SK-N-SH (cell line): ENCODE measurements around the gene THSD4. TPM values are rescaled to one million over a fixed set of nuclear protein-coding genes. Genes with fewer than 3 reads are reported as not detected.

Source experiments
- CTCF ChIA-PET: fragments of 300-600, 350-600 bp; formaldehyde crosslinking; extraction: SDS; loops from one replicate; lab custom pipeline; 2021; lab: Yijun Ruan, JAX
- POLR2A ChIA-PET: fragments of 350-600 bp; sonication (Branson Sonifier 250); formaldehyde crosslinking; extraction: SDS; loops from one replicate; lab custom pipeline; 2020; ENCODE audit warnings: antibody characterized with exemption, inconsistent platforms; lab: Yijun Ruan, JAX
- DNase-seq: peaks from one replicate; pipeline ENCODE4 v3.0.0; 2012
- H2AFZ ChIP-seq: fragments of 200-600 bp; sonication (generic); 2 replicates; pipeline ENCODE4 v1.8.1; 2016; ENCODE audit warnings: antibody characterized with exemption, mild to moderate bottlenecking, low read depth
- H3F3A ChIP-seq: fragments of 200-600 bp; sonication (generic); replicated peaks from 2 replicates; pipeline ENCODE3; 2016; ENCODE audit warnings: antibody characterized with exemption, mild to moderate bottlenecking; ENCODE audit not compliant: insufficient read depth
- H3K27ac ChIP-seq, 2 experiments: fragments of 200-500 bp in 1 of 2; fragments of 200-600 bp in 1 of 2; sonication (Bioruptor generic) in 1 of 2; sonication (generic), shearing (Covaris generic) in 1 of 2; 2 replicates each; pipeline versions ENCODE4 v1.5.1 to v1.6.1; 2014 to 2016; ENCODE audit warnings: low read depth in 2 of 2, inconsistent platforms in 1 of 2, low read length in 1 of 2, mild to moderate bottlenecking in 1 of 2, mixed read lengths in 1 of 2
- H3K27me3 ChIP-seq: fragments of 200-600 bp; sonication (generic), shearing (Covaris generic); 2 replicates; pipeline ENCODE4 v1.6.1; 2016; ENCODE audit warnings: mixed run types; ENCODE audit not compliant: insufficient read depth
- H3K36me3 ChIP-seq, 2 experiments: fragments of 200-500 bp in 1 of 2; fragments of 200-600 bp in 1 of 2; sonication (Bioruptor generic) in 1 of 2; sonication (generic) in 1 of 2; replicated peaks in 1 of 2; 2 replicates each; pipeline versions ENCODE3 to v1.5.1; 2014 to 2016; ENCODE audit warnings: low read length in 1 of 2, mild to moderate bottlenecking in 1 of 2; ENCODE audit not compliant: insufficient read depth in 2 of 2, control insufficient read depth in 1 of 2
- H3K4me1 ChIP-seq, 2 experiments: fragments of 200-500 bp in 1 of 2; fragments of 200-600 bp in 1 of 2; sonication (Bioruptor generic) in 1 of 2; sonication (generic), shearing (Covaris generic) in 1 of 2; 2 replicates each; pipeline versions ENCODE4 v1.5.1 to v1.6.1; 2014 to 2016; ENCODE audit warnings: low read depth in 1 of 2, low read length in 1 of 2, mixed run types in 1 of 2; ENCODE audit not compliant: insufficient read depth in 2 of 2, control insufficient read depth in 1 of 2
- H3K4me2 ChIP-seq: fragments of 200-600 bp; sonication (generic), shearing (Covaris generic); 2 replicates; pipeline ENCODE4 v1.6.1; 2017; ENCODE audit warnings: mixed run types
- H3K4me3 ChIP-seq, 2 experiments: fragments of 200-500 bp in 1 of 2; fragments of 200-600 bp in 1 of 2; sonication (Bioruptor generic) in 1 of 2; sonication (generic), shearing (Covaris generic) in 1 of 2; 2 replicates each; pipeline versions ENCODE4 v1.5.1 to v1.8.1; 2014 to 2016; ENCODE audit warnings: low read depth in 2 of 2, inconsistent platforms in 1 of 2, low read length in 1 of 2, mild to moderate bottlenecking in 1 of 2, mixed read lengths in 1 of 2, moderate library complexity in 1 of 2
- H3K79me2 ChIP-seq: fragments of 200-600 bp; sonication (generic); 2 replicates; pipeline ENCODE4 v1.8.1; 2017; ENCODE audit warnings: mild to moderate bottlenecking; ENCODE audit not compliant: insufficient read depth
- H3K9ac ChIP-seq: fragments of 200-600 bp; sonication (generic); 2 replicates; pipeline ENCODE4 v1.6.1; 2017; ENCODE audit warnings: mixed run types
- H3K9me2 ChIP-seq: fragments of 200-600 bp; sonication (generic); 2 replicates; pipeline ENCODE4 v1.6.1; 2017; ENCODE audit warnings: mixed run types
- H3K9me3 ChIP-seq: fragments of 200-600 bp; sonication (generic); 2 replicates; pipeline ENCODE4 v1.6.1; 2017; ENCODE audit warnings: mixed run types, mild to moderate bottlenecking, moderate library complexity
- H4K20me1 ChIP-seq: fragments of 200-600 bp; sonication (generic); 2 replicates; pipeline ENCODE4 v1.6.1; 2017; ENCODE audit warnings: mild to moderate bottlenecking, mixed run types; ENCODE audit not compliant: insufficient read depth
- CTCF ChIP-seq: fragments of 200-600 bp; sonication (generic); IDR thresholded peaks from 2 replicates; pipeline ENCODE4 v1.6.1; 2017; ENCODE audit warnings: antibody characterized with exemption, mild to moderate bottlenecking, moderate library complexity
- ELF1 ChIP-seq: IDR thresholded peaks from 2 replicates; pipeline ENCODE4 v1.4.0; 2012
- EZH2phosphoT487 ChIP-seq: fragments of 200-600 bp; sonication (generic); IDR thresholded peaks from 2 replicates; pipeline ENCODE4 v1.6.1; 2017; ENCODE audit warnings: low read depth, mixed run types, mild to moderate bottlenecking, antibody characterized with exemption, moderate library complexity, borderline replicate concordance
- GABPA ChIP-seq: IDR thresholded peaks from 2 replicates; pipeline ENCODE4 v1.4.0; 2012; ENCODE audit warnings: low read depth, mild to moderate bottlenecking
- NRF1 ChIP-seq: IDR thresholded peaks from 2 replicates; pipeline ENCODE4 v1.6.1; 2012; ENCODE audit warnings: low read depth, mild to moderate bottlenecking, low read length
- RCOR1 ChIP-seq: fragments of 150-350 bp; IDR thresholded peaks from 2 replicates; pipeline ENCODE4 v1.6.1; 2017; ENCODE audit warnings: antibody characterized with exemption, low read length
- REST ChIP-seq: IDR thresholded peaks from 2 replicates; pipeline ENCODE4 v1.6.1; 2012; ENCODE audit warnings: mild to moderate bottlenecking, low read depth, low read length, moderate library complexity
- RFX5 ChIP-seq: IDR thresholded peaks from 2 replicates; pipeline ENCODE4 v1.6.1; 2012; ENCODE audit warnings: mild to moderate bottlenecking, improper control_type of control experiment, low read length
- SIN3A ChIP-seq: IDR thresholded peaks from 2 replicates; pipeline ENCODE4 v1.6.1; 2012; ENCODE audit warnings: low read depth, mild to moderate bottlenecking, low read length, moderate library complexity, borderline replicate concordance
- YY1 ChIP-seq: IDR thresholded peaks from 2 replicates; pipeline ENCODE4 v1.4.0; 2012; ENCODE audit warnings: low read depth, mild to moderate bottlenecking
- WGBS: methylation state at CpG from one replicate; pipeline ENCODE4 v1.1.6; 2017; ENCODE audit warnings: low lambda C conversion rate; 5-methylcytosine and 5-hydroxymethylcytosine counted together
- polyA plus RNA-seq, 3 experiments: library from polyadenylated mRNA; depleted of rRNA; stranded (reverse); fragments of >200 nt; gene quantifications; 2 replicates each; pipeline ENCODE4 v1.2.3, GENCODE V29; 2012

THSD4 gene
- polyA plus RNA-seq, 1 of the 3 experiments (the other 2 are of a cell fraction): 79.1 TPM

GRCh38 chr15:71392861-71393283 lies 277.6 kb downstream of the THSD4 start:
- POLR2A ChIA-PET: no interaction called here
- Histone ChIP-seq H3K9me2 (no peaks in the 10 kb centered on the region), H3K9ac (no peak overlapping the region), H3K27ac (no peak overlapping the region), H3K36me3 (no peaks in the 10 kb centered on the region), H3F3A (no peaks in the 10 kb centered on the region), H4K20me1 (no peaks in the 10 kb centered on the region), H3K4me1 (peaks cover 0 to under 1% of the 10 kb centered on the region in 2 experiments; a peak in 1 of 4 replicates), H3K9me3 (no peaks in the 10 kb centered on the region), H3K79me2 (no peaks in the 10 kb centered on the region; the same call in 1 of the 2 replicates), H3K27me3 (no peaks in the 10 kb centered on the region), H3K4me3 (no peak overlapping the region), H3K4me2 (no peak overlapping the region), H2AFZ (no peak overlapping the region)
- no peak for DNase-seq
- CTCF ChIA-PET: interaction anchor here (0.9 to 5.7 kb wide), 4 partner anchors 47 to 763 kb away, joined by 3 to 21 read pairs (median 4); no protein-coding TSS in a partner anchor
- TF ChIP-seq CTCF: no peak
- no peak for TF ChIP-seq RFX5
- TF ChIP-seq NRF1: no peak
- no peak for TF ChIP-seq YY1
- no peak for TF ChIP-seq REST
- TF ChIP-seq GABPA: no peak
- 97% methylated on average over 11 of the region's 11 CpGs for WGBS

GRCh38 chr15:71393383-71393782 lies 278.1 kb downstream of the THSD4 start:
- Histone ChIP-seq H3K9me3 (no peaks in the 10 kb centered on the region), H3K79me2 (no peaks in the 10 kb centered on the region; the same call in 1 of the 2 replicates), H3K9ac (no peak overlapping the region), H3F3A (no peaks in the 10 kb centered on the region), H2AFZ (no peak overlapping the region), H3K27ac (no peak overlapping the region), H3K36me3 (no peaks in the 10 kb centered on the region), H3K4me2 (no peak overlapping the region), H3K27me3 (no peaks in the 10 kb centered on the region), H3K4me3 (no peak overlapping the region), H4K20me1 (no peaks in the 10 kb centered on the region), H3K4me1 (no peaks in the 10 kb centered on the region; a peak in 1 of 4 replicates), H3K9me2 (no peaks in the 10 kb centered on the region)
- TF ChIP-seq RCOR1 (no peak), EZH2phosphoT487 (no peak), ELF1 (no peak), SIN3A (no peak)
- DNase-seq: no peak
- ChIA-PET CTCF (interaction anchor here (1.2 to 5.7 kb wide), 2 partner anchors 47 to 50 kb away, joined by 4 to 21 read pairs; no protein-coding TSS in a partner anchor), POLR2A (no interaction called here)
- 98% methylated on average over 3 of the region's 3 CpGs for whole genome bisulfite sequencing
